GM21786 (cell line): ENCODE data around the gene MCU.
"Not testable (repeated sequence)": the region's sequence is repeated elsewhere in the genome, so short reads cannot be mapped to it uniquely, and the experiment has no call there.

ENCODE experiments used
- ATAC-seq: cut with Tn5 transposase; IDR thresholded peaks from one replicate; pipeline ENCODE4 v1.9.1; 2021; ENCODE audit not compliant: unreplicated experiment

The MCU gene

DNA sequence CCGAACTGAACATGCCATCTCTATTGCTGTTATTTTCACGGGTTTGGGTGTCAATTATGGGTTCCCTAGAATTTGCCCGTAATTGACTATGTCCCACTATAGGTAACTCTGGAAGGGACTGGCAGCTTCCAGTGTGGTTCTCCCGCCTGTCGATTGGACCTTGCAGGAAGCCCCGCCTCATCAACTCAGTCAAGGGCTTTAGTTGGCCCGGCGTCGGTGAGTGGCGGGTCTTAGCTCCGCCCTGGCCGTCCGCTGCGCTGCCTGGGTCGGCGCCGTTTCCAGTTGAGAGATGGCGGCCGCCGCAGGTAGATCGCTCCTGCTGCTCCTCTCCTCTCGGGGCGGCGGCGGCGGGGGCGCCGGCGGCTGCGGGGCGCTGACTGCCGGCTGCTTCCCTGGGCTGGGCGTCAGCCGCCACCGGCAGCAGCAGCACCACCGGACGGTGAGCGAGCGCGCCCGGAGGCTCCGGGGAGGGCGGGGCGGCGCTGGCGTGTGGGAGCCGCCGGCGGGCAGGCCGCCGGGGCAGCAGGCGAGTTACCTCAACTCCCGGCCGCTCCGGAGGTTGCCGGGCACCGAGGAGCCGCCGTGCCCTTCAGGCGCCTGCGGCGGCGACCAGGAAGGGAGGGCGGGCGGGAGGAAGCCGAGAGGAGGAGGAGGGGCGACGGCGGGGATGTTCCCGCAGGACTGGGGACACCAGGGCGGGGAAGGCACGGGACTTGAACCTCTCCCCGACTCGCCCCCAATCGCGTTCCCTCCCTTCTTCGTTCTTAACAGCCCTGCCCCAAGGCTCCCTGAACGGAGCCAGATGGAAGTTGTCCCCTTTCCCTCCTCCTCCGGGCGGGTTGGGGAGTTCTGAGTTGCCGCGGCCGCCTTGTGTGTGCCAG is at the start of gene MCU:
Gene MCU (plus strand): TSS at position 281 of the 881 bp plus-strand sequence. CDS start 9 bp downstream, at position 290.
- peak; percentile 94 for ATAC-seq

DNA sequence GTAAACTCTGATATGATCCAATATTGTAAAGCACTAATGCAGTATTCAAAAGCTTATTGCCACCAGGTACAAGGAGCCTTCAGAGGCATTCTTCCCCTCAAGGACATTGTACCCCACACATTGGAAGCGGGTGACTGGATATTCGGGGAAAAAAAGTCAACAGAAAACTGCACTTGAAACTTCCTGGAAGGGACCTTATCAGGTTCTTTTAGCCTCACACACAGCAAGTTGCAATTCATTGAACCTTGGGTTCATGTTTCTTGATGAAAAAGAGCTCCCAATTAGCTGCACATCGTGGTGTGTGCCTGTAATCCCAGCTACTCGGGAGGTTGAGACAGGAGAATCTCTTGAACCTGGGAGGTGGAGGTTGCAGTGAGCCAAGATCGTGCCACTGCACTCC is 49.6 kb upstream of the MCU start:
- ATAC-seq, result no peak

GRCh38 chr10:72645263-72645858 is 46.6 kb upstream of the MCU start:
- no peak for ATAC-seq

GRCh38 chr10:72646971-72647370 is 45.0 kb upstream of the MCU start:
- ATAC-seq, result not testable (repeated sequence)

- no peak for ATAC-seq
Observed at GRCh38 chr10:72648301-72648700, 43.6 kb upstream of the MCU start.

DNA sequence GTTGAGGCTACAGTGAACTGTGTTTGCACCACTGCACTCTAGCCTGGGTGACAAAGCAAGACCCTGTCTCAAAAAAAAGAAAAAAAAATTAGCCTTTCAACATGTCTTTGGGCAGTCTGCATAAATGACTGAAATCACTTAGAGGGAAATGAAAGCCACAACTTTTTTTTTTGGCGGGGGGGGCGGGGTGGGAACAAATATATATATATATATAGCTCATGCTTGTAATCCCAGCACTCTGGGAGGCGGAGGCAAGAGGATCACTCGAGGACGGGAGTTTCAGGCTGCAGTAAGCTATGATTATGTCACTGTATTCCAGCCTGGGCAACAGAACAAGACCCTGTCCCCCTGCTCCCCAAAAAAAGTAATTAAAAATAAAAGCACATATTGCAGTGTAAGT is 42.7 kb upstream of the MCU start:
- no peak for ATAC-seq

DNA sequence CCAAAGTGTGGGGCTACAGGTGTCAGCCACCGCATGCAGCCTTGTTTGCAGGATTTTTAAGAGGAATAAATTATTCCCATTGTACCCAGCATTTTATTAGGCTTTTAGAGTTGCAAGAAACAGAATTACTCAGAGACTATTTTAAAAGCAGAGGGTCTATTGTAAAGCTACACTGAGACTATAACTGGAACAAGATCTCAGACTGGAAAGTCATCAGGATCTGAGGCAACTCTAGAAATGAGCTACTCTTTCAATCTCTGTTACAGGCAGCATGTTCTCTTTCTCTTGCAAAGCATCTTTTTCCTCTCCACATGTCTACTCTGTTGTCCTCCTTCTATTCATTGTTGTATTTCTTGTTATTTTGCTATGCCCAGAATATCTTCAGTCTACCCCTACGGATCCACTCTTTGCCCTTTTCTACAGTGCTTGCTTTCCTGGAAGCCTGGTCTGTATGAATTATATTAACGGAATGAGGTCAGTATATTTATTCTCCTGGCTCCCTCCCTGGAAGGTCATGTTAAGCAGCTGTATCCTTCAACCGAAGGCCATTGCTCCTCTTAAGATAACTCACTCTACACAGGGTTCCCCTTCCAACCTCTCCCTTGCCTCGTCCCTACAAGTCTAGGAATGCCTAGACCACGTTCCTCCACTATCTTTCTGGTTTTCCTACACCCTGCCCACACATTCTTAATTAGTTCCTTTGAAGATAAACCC is 38.4 kb upstream of the MCU start:
- ATAC-seq, result no peak

- ATAC-seq, result no peak
Observed at GRCh38 chr10:72654720-72655119, 37.2 kb upstream of the MCU start.

DNA sequence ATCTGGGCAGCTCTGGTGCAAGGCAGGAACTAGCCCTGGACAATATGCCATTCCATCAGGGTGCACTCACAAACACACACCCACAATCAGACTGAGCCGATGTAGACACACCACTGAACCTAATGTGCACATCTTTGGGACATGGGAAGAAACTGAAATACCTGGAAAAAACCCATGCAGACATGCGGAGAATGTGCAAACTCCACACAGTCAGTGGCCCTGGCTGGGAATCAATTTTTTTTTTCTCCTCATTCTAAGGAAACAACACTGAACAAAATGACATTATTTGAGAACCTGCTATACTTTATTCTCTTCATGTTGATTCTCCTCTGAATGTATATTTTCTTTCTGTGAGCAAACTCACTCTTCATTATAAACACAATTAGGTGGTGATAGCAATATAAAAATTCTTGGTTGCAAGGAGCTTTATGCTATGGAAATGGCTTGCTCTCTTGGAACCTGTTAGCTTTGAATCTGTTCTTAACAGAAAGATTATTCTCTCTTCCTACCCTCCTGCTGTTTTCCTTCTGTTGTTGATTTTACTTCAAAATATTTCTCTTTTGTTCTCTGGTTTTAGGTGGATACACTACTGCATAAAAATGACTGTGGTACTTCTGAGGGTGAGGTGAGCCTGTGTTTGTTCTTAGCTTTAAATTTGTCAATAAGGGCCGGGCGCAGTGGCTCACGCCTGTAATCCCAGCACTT is 33.1 kb upstream of the MCU start:
- no peak for ATAC-seq

DNA sequence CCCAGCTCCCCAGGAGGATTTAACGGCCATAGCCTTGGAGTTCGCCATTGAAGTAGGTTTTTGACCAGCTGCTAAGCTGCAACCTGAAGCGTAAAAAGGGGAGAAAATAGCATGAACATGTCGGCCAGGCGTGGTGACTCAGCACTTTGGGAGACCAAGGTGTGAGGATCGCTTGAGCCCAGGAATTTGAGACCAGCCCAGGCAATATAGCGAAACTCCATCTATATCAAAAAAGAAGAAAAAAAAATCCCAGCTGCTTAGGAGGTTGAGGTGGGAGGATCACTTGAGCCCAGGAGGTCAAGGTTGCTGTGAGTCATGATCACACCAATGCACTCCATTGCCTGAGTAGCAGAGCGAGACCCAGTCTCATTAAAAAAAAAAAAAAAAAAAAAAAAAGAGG is 32.2 kb upstream of the MCU start:
- ATAC-seq, result no peak

- ATAC-seq, result no peak
Observed at GRCh38 chr10:72660220-72660619, 31.7 kb upstream of the MCU start.

DNA sequence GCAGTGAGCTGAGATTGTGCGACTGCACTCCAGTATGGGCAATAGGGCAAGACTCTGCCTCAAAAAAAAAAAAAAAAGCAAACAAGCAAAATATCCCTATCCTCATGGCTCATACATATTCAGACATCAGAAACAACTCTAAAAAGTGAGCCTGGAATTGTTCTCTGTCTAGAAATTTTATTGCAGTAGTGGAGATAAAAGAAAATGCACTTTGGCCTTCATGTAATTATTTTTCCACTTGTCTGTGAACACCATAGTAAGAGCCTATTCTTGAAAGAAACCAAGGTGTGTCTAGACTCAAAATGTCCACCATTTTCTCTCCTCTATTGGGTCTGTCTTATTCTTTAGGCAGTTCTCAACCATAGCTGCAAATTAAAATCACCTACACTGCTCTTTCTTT is 30.5 kb upstream of the MCU start:
- no peak for ATAC-seq

DNA sequence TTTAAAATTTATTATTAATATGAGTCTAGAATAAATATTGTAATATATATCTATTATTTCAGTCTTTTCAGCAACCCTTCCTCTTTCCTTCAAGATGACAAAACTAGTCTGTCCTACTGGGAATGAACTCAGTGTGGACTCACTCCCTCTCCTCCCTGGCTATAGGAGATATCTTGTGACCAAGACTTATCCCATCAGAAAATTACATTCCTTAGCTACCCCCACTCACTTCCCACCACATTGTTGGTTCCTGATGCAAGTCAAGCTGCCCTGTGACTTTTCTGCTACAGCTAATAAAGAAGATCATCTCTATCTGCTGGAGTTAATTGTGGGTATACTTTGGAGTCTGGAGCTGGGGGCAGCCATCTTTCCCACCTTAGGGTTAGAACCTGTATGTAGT is 28.0 kb upstream of the MCU start:
- ATAC-seq, result no peak

- ATAC-seq, result no peak
Observed at GRCh38 chr10:72665925-72666324, 26.0 kb upstream of the MCU start.

- ATAC-seq, result no peak
Observed at GRCh38 chr10:72667207-72667864, 24.6 kb upstream of the MCU start.

DNA sequence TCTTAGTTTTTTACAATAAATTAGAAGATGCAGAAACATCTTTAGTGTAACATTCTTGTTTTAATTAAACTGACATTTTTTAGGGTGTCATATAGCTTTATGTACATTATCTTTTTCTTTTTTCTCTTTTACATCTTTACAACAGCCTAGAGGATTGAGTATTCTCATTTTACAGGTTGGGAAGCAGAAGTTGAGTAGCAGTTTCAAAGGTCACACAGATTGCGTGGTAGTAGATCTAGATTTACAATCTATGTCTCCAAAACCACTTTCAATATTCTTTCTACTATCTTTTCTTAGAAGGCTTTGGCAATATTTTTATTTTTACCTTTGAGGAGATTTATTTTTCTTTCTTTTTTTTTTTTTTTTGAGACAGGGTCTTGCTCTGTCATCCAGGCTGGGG is 18.7 kb upstream of the MCU start:
- no peak for ATAC-seq

DNA sequence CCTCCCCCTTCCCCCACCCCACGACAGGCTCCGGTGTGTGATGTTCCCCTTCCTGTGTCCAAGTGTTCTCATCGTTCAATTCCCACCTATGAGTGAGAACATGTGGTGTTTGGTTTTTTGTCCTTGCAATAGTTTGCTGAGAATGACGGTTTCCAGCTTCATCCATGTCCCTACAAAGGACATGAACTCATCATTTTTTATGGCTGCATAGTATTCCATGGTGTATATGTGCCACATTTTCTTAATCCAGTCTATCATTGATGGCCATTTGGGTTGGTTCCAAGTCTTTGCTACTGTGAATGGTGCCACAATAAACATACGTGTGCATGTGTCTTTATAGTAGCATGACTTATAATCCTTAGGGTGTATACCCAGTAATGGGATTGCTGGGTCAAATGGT is 17.8 kb upstream of the MCU start:
- ATAC-seq, result not testable (repeated sequence)

DNA sequence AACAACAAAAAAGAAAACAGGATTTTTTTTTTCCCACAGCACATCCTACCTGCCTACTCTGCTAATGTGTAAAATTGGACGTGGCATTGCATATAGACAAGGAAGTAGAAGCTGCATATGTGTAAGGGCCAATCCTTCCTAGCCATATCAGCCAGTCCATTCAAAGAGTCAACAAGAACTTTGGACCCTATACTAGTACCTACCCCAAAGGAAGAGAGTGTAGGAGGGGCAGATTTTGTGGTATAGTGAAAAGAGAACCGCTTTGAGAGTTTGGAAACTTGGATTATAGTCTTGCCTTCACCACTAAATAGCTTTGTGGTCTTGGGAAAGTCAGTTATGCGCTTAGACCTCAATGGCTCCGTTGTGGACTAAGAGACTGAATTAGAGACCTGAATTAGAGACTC is 12.1 kb upstream of the MCU start:
- ATAC-seq, result no peak

- ATAC-seq, result no peak
Observed at GRCh38 chr10:72682638-72683037, 9.3 kb upstream of the MCU start.

- no peak for ATAC-seq
Observed at GRCh38 chr10:72685264-72685921, 6.5 kb upstream of the MCU start.
